Stomach (tissue), 9 donors: ENCODE measurements around the gene PRKCD. TPM values are rescaled to one million over a fixed set of nuclear protein-coding genes. Genes with fewer than 3 reads are reported as not detected.

Experiments used
- DNase-seq, 2 donors: peaks; one replicate each; pipeline versions ENCODE4 v3.0.0 to v3.0.0-alpha.2; 2013 to 2019
- H3K27ac ChIP-seq, 5 donors: fragments of 200-600 bp in 4 of 5; sonication (generic) in 4 of 5; one replicate each; pipeline ENCODE4 v1.5.1; 2013 to 2019; ENCODE audit warnings: mild to moderate bottlenecking in 1 of 5, moderate library complexity in 1 of 5
- H3K27me3 ChIP-seq, 3 donors: fragments of 200-600 bp; sonication (generic); one replicate each; pipeline ENCODE4 v1.5.1; 2017 to 2019; ENCODE audit warnings: mixed run types in 1 of 3
- H3K36me3 ChIP-seq, 4 donors: fragments of 200-600 bp; sonication (generic); 1 replicate in 3 of 4; 2 replicates in 1 of 4; pipeline ENCODE4 v1.5.1; 2016 to 2019
- H3K4me1 ChIP-seq, 4 donors: fragments of 200-600 bp; sonication (generic); one replicate each; pipeline ENCODE4 v1.5.1; 2016 to 2019
- H3K4me3 ChIP-seq, 4 donors: fragments of 200-600 bp; sonication (generic) in 3 of 4; one replicate each; pipeline ENCODE4 v1.5.1; 2016 to 2019; ENCODE audit warnings: mild to moderate bottlenecking in 1 of 4
- H3K9me3 ChIP-seq, 4 donors: fragments of 200-600 bp; sonication (generic); one replicate each; pipeline ENCODE4 v1.5.1; 2016 to 2019
- EP300 ChIP-seq: sonication (generic); formaldehyde crosslinking; IDR thresholded peaks from one replicate; pipeline ENCODE4 v1.6.1; 2017; ENCODE audit warnings: antibody characterized with exemption
- POLR2A ChIP-seq, 4 donors: fragments of 450-650 bp; IDR thresholded peaks; one replicate each; pipeline ENCODE4 v1.6.1; 2016; ENCODE audit warnings: antibody characterized with exemption in 4 of 4, control low read depth in 2 of 4, mild to moderate bottlenecking in 1 of 4, moderate library complexity in 1 of 4
- POLR2AphosphoS5 ChIP-seq, 3 donors: sonication (generic); formaldehyde crosslinking; IDR thresholded peaks; one replicate each; pipeline ENCODE4 v1.6.1; 2016; ENCODE audit warnings: antibody characterized with exemption in 3 of 3
- WGBS, 5 donors: extraction: QIAGEN DNeasy Blood & Tissue Kit in 3 of 5; methylation state at CpG; one replicate each; pipeline versions ENCODE4 v1.1.5 to v1.1.7; 2013 to 2018; 5-methylcytosine and 5-hydroxymethylcytosine counted together
- intact Hi-C: fragments of 100-400 bp; cut with DNase I; formaldehyde crosslinking; loops from one replicate; pipeline ENCODE4 v1.15.1; 2023; ENCODE audit warnings: low total_unique reads
- polyA plus RNA-seq, 3 donors: library from polyadenylated mRNA; stranded (reverse); fragments of 200-250 nt; gene quantifications; one replicate each; pipeline ENCODE4 v1.2.3, GENCODE V29; 2013
- total RNA-seq, 5 donors: library from RNA; depleted of rRNA; stranded (reverse); fragments of >200 nt; gene quantifications; one replicate each; pipeline versions ENCODE4 v1.1.0 to v1.2.3, GENCODE V29; 2014 to 2016
- TF ChIP-seq, protein P1 (sequence below), 7 experiments: fragments of 450-650 bp in 4 of 7; fragments of 200-600 bp in 3 of 7; sonication (generic) in 3 of 7; IDR thresholded peaks; one replicate each; pipeline ENCODE4 v1.5.1; 2016 to 2019; ENCODE audit warnings: antibody characterized with exemption in 7 of 7, control low read depth in 2 of 7, mild to moderate bottlenecking in 1 of 7
- donor health status: healthy with polysubstance abuse.
- donor health status: Bipolar disorder and iron deficiency.
- donor health status: healthy.

Gene PRKCD
- total and polyA plus RNA-seq, 8 donors, result 15.6 to 117 (median 37.2) TPM

DNA sequence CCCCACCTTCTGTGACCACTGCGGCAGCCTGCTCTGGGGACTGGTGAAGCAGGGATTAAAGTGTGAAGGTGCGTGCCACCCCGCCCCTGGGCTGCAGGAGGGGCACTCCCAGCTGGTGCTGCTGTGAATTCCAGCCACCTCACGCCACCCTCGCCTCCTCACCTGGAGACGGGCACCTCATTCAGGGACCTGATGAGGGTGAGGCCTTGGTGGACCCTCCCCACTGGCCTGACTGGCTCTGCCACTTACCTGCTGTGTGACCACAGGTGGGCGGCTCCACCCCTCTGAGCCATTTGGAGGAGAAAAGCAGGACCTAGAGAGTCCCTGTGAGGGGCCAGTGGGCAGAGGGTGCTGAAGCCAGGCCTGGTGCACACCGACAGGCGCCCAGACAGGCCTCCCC lies 22.5 kb downstream of the PRKCD start:
- WGBS, 5 donors, result 92 to 98% (median 92%) methylated on average over 5 to 9 of the region's 9 CpGs
- intact Hi-C loops, result no loop called here
- no peak for TF ChIP-seq EP300
- TF ChIP-seq POLR2A (IDR thresholded peaks at IDR 0.05), result no peak
- no peak for TF ChIP-seq POLR2AphosphoS5 (IDR thresholded peaks at IDR 0.05)
- TF ChIP-seq, protein P1, sequence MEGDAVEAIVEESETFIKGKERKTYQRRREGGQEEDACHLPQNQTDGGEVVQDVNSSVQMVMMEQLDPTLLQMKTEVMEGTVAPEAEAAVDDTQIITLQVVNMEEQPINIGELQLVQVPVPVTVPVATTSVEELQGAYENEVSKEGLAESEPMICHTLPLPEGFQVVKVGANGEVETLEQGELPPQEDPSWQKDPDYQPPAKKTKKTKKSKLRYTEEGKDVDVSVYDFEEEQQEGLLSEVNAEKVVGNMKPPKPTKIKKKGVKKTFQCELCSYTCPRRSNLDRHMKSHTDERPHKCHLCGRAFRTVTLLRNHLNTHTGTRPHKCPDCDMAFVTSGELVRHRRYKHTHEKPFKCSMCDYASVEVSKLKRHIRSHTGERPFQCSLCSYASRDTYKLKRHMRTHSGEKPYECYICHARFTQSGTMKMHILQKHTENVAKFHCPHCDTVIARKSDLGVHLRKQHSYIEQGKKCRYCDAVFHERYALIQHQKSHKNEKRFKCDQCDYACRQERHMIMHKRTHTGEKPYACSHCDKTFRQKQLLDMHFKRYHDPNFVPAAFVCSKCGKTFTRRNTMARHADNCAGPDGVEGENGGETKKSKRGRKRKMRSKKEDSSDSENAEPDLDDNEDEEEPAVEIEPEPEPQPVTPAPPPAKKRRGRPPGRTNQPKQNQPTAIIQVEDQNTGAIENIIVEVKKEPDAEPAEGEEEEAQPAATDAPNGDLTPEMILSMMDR (IDR thresholded peaks at IDR 0.05), result no peak
- Histone ChIP-seq H3K4me3 (no peak overlapping the region), H3K27ac (no peak overlapping the region), H3K27me3 (no peaks in the 10 kb centered on the region), H3K4me1 (peaks cover 0 to 14% (median 0%) of the 10 kb centered on the region in 4 donors), H3K9me3 (no peaks in the 10 kb centered on the region), H3K36me3 (peaks cover 80 to 100% (median 97%) of the 10 kb centered on the region in 4 donors)
- DNase-seq, result no peak

GRCh38 chr3:53184701-53185100 lies 23.7 kb downstream of the PRKCD start:
- Histone ChIP-seq H3K4me3 (no peak overlapping the region), H3K4me1 (peaks cover 0 to 10% (median 0%) of the 10 kb centered on the region in 4 donors), H3K9me3 (no peaks in the 10 kb centered on the region), H3K36me3 (peaks cover 80 to 100% (median 97%) of the 10 kb centered on the region in 4 donors), H3K27ac (no peak overlapping the region), H3K27me3 (no peaks in the 10 kb centered on the region)
- intact Hi-C loops, result no loop called here
- WGBS, 5 donors, result 91 to 97% (median 94%) methylated on average over 7 of the region's 7 CpGs
- no peak for DNase-seq
- TF ChIP-seq POLR2A (IDR thresholded peaks at IDR 0.05), result no peak
- TF ChIP-seq POLR2AphosphoS5 (IDR thresholded peaks at IDR 0.05), result no peak
- TF ChIP-seq EP300, result no peak
- TF ChIP-seq, protein P1 (IDR thresholded peaks at IDR 0.05), result no peak

GRCh38 chr3:53185761-53186465 lies 24.9 kb downstream of the PRKCD start:
- Histone ChIP-seq H3K36me3 (peaks cover 80 to 100% (median 97%) of the 10 kb centered on the region in 4 donors), H3K27ac (no peak overlapping the region), H3K9me3 (no peaks in the 10 kb centered on the region), H3K27me3 (no peaks in the 10 kb centered on the region), H3K4me3 (no peak overlapping the region), H3K4me1 (peaks cover 0 to under 1% (median 0%) of the 10 kb centered on the region in 4 donors)
- intact Hi-C loops, result no loop called here
- 92 to 94% (median 93%) methylated on average over 15 to 20 of the region's 20 CpGs for WGBS, 5 donors
- no peak for TF ChIP-seq POLR2A (IDR thresholded peaks at IDR 0.05)
- TF ChIP-seq POLR2AphosphoS5 (IDR thresholded peaks at IDR 0.05), result no peak
- DNase-seq, result no peak

DNA sequence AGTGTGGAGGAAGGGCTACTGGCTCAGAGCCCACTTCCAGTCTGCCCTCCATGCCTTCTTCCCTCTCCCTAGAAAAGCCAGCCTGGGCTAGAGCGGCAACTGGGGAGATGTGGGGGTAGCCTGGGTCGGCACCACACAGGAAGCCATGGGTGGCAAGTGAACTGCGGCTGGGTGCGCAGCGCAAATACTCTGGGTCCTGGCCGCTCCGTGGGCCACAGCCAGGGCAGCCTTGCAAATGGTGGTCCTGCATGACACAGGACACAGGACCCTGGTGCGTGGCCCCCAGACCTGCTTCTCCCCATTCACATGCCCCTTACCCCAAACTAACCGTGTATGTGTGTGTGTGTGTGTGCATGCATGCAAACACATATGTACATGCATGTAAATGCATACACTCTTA lies 25.7 kb downstream of the PRKCD start:
- no peaks in the 10 kb centered on the region for H3K9me3 ChIP-seq
- no peaks in the 10 kb centered on the region for H3K4me1 ChIP-seq
- no peaks in the 10 kb centered on the region for H3K27me3 ChIP-seq
- no peak for TF ChIP-seq POLR2AphosphoS5 (IDR thresholded peaks at IDR 0.05)
- no peak for TF ChIP-seq EP300
- no peak for TF ChIP-seq POLR2A (IDR thresholded peaks at IDR 0.05)
- TF ChIP-seq, protein P1 (IDR thresholded peaks at IDR 0.05), result no peak
- intact Hi-C loops, result no loop called here
- no peak overlapping the region for H3K27ac ChIP-seq
- H3K36me3 ChIP-seq, result peaks cover 75 to 100% (median 96%) of the 10 kb centered on the region in 4 donors
- H3K4me3 ChIP-seq, result no peak overlapping the region
- 91 to 97% (median 96%) methylated on average over 7 to 9 of the region's 9 CpGs for WGBS, 5 donors
- DNase-seq, result no peak

DNA sequence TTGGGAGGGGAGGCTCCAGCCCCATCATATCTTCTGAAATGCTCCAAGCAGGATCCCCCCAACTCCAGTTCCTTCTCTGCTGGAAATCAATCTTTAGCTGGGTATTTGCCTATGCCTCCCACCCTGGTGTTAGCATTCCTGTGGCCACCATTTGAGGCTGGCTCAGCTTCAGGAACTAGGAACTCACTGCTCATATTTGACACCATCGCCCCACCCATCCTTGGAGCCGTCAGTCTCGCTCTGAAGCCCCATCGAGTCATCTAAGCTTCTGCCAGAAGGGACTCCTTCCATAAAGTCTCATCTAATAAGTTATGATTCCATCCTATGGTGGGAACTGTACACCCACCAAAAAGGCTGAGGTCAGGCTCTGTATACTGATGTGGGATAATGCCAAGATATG lies 26.4 kb downstream of the PRKCD start:
- Histone ChIP-seq H3K36me3 (peaks cover 69 to 100% (median 96%) of the 10 kb centered on the region in 4 donors), H3K4me3 (no peak overlapping the region), H3K9me3 (no peaks in the 10 kb centered on the region), H3K27me3 (no peaks in the 10 kb centered on the region), H3K4me1 (peaks cover 0 to 4% (median 0%) of the 10 kb centered on the region in 4 donors), H3K27ac (no peak overlapping the region)
- intact Hi-C loops, result no loop called here
- WGBS, 5 donors, result 75 to 86% (median 83%) methylated on average over 4 of the region's 4 CpGs
- TF ChIP-seq POLR2AphosphoS5 (IDR thresholded peaks at IDR 0.05) (no peak), POLR2A (IDR thresholded peaks at IDR 0.05) (no peak), EP300 (no peak)
- TF ChIP-seq, protein P1 (IDR thresholded peaks at IDR 0.05), result no peak
- DNase-seq, result no peak
